IPS-11a (cell line): Measurements from ENCODE around the gene CLDN15.
"Not testable (repeated sequence)": the region's sequence is repeated elsewhere in the genome, so short reads cannot be mapped to it uniquely, and the experiment has no call there.

Experiments used
- H3K4me3 ChIP-seq: one replicate; pipeline ENCODE4 v1.5.1; 2013; ENCODE audit warnings: low read depth, low read length, control low read depth

CLDN15 gene

GRCh38 chr7:101222275-101222830 lies 15.2 kb downstream of the CLDN15 start:
- no peak overlapping the region for H3K4me3 ChIP-seq

- no peak overlapping the region for H3K4me3 ChIP-seq
Measured at GRCh38 chr7:101220295-101220694, 17.3 kb downstream of the CLDN15 start.

- H3K4me3 ChIP-seq, result peak overlapping the region; percentile 83
Measured at GRCh38 chr7:101218236-101219125, 19.1 kb downstream of the CLDN15 start.

GRCh38 chr7:101217388-101218235 lies 20.0 kb downstream of the CLDN15 start, which contains the start of the genes PLOD3 and ZNHIT1:
TSS of gene PLOD3 (minus strand) at chr7:101217581. CDS start at chr7:101217274, 307 bp downstream.
TSS of gene ZNHIT1 (plus strand) at chr7:101218165. CDS start at chr7:101218196, 31 bp downstream.
- H3K4me3 ChIP-seq, result peak within 1 kb of the TSS; percentile 83

- H3K4me3 ChIP-seq, result peak overlapping the region; percentile 83
Measured at GRCh38 chr7:101216860-101217387, 20.7 kb downstream of the CLDN15 start.

- H3K4me3 ChIP-seq, result peak overlapping the region; percentile 83
Measured at GRCh38 chr7:101216001-101216859, 21.4 kb downstream of the CLDN15 start.

- H3K4me3 ChIP-seq, result no peak overlapping the region
Measured at GRCh38 chr7:101212014-101212413, 25.6 kb downstream of the CLDN15 start.

GRCh38 chr7:101211501-101211900 lies 26.1 kb downstream of the CLDN15 start:
- H3K4me3 ChIP-seq, result no peak overlapping the region

GRCh38 chr7:101210143-101210542 lies 27.5 kb downstream of the CLDN15 start:
- H3K4me3 ChIP-seq, result no peak overlapping the region

GRCh38 chr7:101208794-101209193 lies 28.8 kb downstream of the CLDN15 start:
- no peak overlapping the region for H3K4me3 ChIP-seq

GRCh38 chr7:101207459-101207858 lies 30.1 kb downstream of the CLDN15 start:
- no peak overlapping the region for H3K4me3 ChIP-seq

GRCh38 chr7:101206665-101207042 lies 30.9 kb downstream of the CLDN15 start:
- no peak overlapping the region for H3K4me3 ChIP-seq

GRCh38 chr7:101205901-101206664 lies 31.5 kb downstream of the CLDN15 start:
- H3K4me3 ChIP-seq, result no peak overlapping the region

GRCh38 chr7:101203740-101204738 lies 33.6 kb downstream of the CLDN15 start:
- not testable (repeated sequence) for H3K4me3 ChIP-seq

GRCh38 chr7:101202603-101202918 lies 35.0 kb downstream of the CLDN15 start:
- no peak overlapping the region for H3K4me3 ChIP-seq

- peak overlapping the region; percentile 6 for H3K4me3 ChIP-seq
Measured at GRCh38 chr7:101201695-101202602, 35.7 kb downstream of the CLDN15 start.

- peak within 1 kb of the TSS; percentile 6 for H3K4me3 ChIP-seq
Measured at GRCh38 chr7:101200862-101201599, 36.6 kb downstream of the CLDN15 start, which contains the start of gene MOGAT3. TSS of gene MOGAT3 (minus strand) at chr7:101201036. CDS start at chr7:101200854, 182 bp downstream.
